B cell (primary cell): ENCODE data around the gene CCDC97.

Experiments used
- EZH2 ChIP-seq: IDR thresholded peaks from 2 replicates; pipeline ENCODE4 v1.6.1; 2012; ENCODE audit warnings: borderline replicate concordance, low read depth, mild to moderate bottlenecking, moderate library complexity, low read length; ENCODE audit not compliant: insufficient read depth, poor library complexity, severe bottlenecking
- TF ChIP-seq, protein P1 (sequence below): fragments of 200-600 bp; IDR thresholded peaks from one replicate; pipeline ENCODE4 v1.8.0; 2022; ENCODE audit warnings: antibody characterized with exemption, mild to moderate bottlenecking

- TF ChIP-seq, protein P1, sequence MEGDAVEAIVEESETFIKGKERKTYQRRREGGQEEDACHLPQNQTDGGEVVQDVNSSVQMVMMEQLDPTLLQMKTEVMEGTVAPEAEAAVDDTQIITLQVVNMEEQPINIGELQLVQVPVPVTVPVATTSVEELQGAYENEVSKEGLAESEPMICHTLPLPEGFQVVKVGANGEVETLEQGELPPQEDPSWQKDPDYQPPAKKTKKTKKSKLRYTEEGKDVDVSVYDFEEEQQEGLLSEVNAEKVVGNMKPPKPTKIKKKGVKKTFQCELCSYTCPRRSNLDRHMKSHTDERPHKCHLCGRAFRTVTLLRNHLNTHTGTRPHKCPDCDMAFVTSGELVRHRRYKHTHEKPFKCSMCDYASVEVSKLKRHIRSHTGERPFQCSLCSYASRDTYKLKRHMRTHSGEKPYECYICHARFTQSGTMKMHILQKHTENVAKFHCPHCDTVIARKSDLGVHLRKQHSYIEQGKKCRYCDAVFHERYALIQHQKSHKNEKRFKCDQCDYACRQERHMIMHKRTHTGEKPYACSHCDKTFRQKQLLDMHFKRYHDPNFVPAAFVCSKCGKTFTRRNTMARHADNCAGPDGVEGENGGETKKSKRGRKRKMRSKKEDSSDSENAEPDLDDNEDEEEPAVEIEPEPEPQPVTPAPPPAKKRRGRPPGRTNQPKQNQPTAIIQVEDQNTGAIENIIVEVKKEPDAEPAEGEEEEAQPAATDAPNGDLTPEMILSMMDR = no peak
- no peak for TF ChIP-seq EZH2
These were observed 41.6 kb downstream of the CCDC97 start for GRCh38 chr19:41351339-41352245.
